Epidermal melanocyte (primary cell): Measurements from ENCODE around the gene CAMK2B.

Experiments
- DNase-seq: peaks from one replicate; pipeline ENCODE4 v3.0.0; 2011; ENCODE audit warnings: low spot score; ENCODE audit not compliant: insufficient read length

The CAMK2B gene

DNA sequence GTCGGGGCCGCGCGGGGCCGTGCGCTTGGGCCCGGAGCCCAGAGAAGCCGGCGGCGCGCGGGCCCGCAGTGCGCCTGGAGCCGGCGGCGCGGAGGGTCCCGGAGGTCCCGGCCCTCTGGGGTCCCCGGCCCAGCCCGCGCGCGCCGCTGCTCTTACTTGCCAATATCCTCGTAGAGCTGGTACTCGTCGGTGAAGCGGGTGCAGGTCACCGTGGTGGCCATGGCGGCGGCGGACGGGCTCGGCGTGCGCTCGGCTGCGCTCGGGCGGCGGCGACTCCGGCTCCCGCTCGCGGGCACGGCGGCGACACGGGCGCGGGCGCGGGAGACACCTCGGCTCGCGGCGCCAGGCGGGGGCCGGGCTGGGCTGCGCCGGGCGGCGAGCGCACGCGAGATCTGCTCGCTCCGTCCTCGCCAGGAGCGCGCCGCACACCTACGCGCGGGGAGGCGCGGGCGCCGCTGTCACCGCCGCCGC, at the start of gene CAMK2B:
Gene CAMK2B, minus strand, starts transcription at position 394 of the 471 bp plus-strand sequence. Its CDS starts 173 bp downstream, at position 221.
- no peak for DNase-seq

DNA sequence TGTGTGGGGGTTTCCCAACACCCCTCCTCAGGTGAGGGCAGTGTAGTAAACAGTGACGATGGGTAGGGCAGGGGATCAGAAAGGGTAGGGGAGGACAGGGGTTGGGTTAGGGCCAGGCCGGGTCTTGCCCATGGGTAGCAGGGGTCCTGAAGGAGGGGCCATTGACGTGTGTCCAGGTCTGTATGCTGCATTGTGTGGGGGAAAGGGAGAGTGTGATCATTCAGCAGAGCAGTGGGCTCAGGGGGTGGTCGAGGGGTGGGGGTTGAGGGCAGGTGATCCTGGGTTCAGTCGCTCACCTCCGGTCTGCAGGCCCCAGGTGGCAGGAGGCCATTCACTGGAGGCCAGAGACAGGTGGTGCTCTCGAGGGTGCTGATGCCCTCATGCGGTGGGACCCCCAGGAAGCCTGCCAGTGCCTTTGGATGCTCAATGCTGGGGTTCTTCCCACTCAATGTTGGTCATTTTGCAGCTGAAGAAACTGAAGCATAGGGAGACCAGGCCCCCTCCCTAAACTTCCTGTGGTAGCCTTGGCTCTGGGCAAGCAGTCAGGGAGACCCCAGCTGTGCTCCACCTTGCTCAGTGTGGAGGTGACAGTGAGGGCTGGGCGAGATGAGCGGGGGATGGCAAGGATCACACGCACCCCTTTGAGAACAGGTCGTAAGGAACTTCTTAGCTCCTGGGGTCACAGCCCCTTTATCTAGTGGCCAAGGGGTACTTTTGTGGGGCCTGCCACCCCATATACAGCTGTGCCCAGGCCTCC, 48.8 kb upstream of the CAMK2B start:
- no peak for DNase-seq

GRCh38 chr7:44373418-44373740, 48.0 kb upstream of the CAMK2B start:
- no peak for DNase-seq

DNA sequence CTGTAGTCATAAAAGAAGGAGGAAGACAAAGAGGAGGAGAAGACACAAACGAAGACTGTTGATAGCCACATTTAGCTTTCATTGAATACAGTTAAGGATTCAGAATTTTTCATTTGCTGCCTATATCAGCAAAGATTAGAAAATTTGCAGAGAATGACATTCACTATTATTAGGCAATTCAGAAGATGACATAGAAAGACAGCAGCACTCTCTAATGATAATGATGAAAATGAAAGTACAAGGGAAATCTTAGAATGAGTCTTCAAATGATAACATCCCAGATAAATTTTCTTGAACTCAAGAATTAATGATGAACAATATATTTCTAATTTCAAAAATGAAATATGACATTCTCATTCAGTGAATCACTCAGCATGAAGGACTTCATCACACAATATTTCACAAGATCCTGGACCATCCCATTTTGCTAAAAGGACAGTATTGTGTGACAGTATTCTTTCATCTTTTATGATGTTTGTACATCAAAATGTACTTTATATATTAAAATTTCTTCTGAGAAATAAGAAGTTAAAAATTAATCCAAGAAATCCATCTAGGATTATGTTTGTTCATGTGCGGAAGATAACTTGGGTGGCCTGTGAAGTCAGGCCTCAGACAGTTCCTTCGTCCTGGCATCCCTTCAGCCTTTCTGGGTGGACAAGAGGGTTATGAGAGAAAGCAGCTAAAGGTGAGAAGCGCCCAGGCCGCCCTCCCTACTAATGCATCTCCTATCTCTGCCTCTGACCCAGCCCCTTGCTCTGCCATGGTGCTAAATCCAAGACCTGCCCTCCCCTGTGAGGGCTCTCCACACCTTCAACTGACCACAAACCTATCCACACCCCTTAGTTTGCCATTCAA, 47.4 kb upstream of the CAMK2B start:
- DNase-seq = no peak

- DNase-seq = no peak
Measured at GRCh38 chr7:44368885-44369284, 43.5 kb upstream of the CAMK2B start.

DNA sequence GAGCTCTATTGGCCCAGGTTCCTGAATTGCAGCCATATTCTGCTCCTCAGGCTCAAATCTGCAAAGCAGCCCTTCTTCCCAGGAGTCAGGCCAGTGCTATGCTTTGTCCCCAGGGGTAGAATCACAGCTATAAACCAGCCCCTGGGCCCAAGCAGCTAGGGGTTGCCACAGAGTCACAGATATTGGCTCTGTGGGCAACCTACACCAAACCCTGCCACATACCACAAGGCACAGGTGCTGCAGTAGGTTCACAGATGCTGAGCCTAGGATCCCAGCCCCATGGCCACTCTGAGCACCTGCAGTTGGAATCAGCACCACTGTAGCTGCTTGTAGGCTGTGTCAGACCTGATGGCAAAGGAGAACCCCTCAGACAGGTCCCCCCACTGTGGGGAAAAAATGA, 43.1 kb upstream of the CAMK2B start:
- DNase-seq = no peak

GRCh38 chr7:44367475-44368043, 42.2 kb upstream of the CAMK2B start:
- no peak for DNase-seq

- DNase-seq = no peak
Measured at GRCh38 chr7:44366986-44367385, 41.6 kb upstream of the CAMK2B start.

GRCh38 chr7:44353668-44354067, 28.3 kb upstream of the CAMK2B start:
- no peak for DNase-seq

DNA sequence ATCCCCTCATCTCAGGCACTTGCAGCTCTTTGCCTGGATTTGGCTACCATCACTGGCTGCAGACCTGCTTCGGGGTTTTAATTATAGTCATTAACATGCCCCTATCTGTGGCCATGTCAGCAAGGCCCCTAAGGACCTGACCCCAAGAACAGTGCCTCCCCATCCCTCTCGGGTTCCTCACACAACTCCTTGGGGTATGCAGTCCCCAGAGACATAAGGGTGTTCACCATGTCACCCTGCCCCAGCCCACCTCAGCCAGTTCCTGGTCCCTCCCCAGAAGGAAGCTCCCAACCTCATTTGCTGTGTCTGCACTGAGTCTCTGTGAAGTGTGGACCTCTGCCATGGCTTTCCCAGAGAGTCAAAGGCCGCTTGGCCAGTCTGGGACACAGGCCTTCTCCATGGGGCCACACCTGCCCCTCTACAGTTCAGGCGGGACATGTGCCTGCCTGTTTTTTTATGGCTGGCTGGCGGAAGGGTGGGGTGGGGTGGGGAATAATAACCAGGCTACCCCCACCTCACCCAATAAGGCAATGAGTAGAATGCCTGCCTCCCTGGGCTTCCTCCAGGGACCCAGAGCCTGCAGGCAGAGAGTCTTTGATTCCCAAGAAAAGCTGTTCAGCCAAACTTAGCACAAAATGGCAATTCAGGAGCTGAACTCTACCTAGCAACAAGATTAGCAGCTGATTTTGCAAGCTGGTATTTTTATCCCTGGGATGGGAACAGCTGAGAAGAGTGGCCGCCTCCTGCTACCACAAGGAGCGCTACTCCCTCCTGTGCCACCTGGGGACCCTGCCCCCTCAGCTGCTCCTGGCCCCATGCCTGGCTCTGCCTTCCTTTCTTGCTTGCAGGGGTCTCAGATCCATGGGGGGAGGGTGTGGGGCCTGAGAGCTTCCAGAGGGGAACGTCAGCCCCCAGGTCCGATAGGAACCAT, 23.7 kb upstream of the CAMK2B start:
- DNase-seq = no peak

- DNase-seq = no peak
Measured at GRCh38 chr7:44348300-44348699, 22.9 kb upstream of the CAMK2B start.

DNA sequence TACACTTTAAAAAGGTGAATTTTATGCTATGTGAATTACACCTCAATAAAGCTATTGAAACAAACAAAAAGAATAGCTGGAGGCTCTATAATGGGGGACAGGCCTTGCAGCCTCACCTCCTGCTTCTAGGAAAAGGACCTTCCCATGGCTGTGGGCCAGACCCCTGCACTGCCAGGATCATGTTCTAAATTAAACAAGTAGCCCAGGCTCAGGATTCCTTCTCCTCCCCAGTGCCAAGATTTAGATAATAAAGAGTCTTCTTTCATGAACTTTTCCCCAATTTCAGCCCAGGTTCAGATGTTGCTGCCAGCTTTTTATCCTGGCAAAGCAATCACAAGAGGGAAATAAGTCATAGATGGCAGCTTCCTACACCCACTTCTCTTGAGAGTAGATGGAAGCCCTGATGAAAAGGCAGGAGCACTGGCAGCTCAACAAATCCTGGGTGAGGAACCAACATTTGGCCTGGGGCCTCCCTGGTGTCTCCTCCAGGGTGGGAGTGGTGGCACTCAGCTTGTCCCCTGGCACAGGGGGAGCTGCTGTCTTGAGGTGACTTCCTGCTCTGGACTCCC, 22.2 kb upstream of the CAMK2B start:
- DNase-seq = no peak

GRCh38 chr7:44346063-44346462, 20.7 kb upstream of the CAMK2B start:
- DNase-seq = no peak

- DNase-seq = no peak
Measured at GRCh38 chr7:44341401-44341800, 16.0 kb upstream of the CAMK2B start.

GRCh38 chr7:44338600-44338999, 13.2 kb upstream of the CAMK2B start:
- DNase-seq = no peak

GRCh38 chr7:44336491-44336890, 11.1 kb upstream of the CAMK2B start:
- DNase-seq = no peak

DNA sequence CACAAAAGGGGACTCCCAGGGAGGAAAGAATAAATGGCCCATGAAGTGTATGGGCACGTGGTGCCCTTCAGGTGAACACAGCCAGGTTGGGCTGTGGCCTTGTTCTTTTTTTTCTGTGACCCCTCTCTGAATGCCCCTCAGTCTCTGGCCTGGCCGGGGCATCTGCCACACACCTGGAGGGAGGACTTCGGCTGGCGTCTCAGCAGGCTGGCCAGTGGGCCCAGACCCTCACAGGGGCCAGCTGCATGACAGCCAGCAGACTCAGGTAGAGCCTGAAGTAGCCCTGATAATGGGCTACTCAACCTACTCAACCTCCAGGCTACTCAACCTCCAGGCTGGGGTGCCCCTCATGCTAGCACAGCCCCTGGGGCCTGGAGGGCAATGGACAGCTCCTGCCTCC, 9.8 kb upstream of the CAMK2B start:
- no peak for DNase-seq

DNA sequence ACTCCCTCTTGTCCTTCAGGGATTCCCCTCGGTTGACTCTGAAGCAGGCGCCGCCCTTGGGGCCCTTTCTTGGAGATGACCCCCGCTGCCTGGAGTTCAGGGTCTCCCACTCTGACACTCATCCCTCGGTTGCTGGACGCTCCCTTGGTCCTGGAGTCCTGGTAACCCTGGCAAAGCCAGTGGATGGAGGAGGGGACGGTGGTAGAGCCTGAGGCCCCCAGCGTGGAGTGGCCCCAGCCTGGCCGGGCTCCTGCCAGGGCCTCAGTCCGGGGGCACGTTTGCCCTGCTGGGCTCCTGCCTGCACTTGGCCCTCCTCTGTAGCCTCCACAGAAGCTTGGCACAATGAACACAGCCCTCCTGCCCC, 9.3 kb upstream of the CAMK2B start:
- no peak for DNase-seq

- DNase-seq = no peak
Measured at GRCh38 chr7:44333911-44334733, 8.7 kb upstream of the CAMK2B start.

DNA sequence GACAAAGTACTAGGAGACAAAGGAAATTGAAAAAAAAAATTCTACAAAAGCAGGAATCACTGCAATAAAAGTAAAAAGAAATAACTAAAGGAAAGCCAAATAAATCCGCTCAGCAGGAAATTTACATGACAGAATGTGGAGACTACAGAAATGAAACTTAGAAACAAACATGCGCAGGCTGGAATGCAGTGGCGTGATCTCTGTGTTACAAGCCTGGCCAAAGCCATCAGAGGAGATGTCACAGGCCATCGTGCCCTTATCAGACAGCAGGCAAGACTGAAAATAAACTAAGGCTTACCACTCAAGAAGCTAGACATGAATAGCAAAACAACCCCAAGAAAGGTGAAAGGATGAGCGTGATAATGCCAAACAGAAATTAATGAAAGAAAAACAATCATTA, 6.3 kb upstream of the CAMK2B start:
- DNase-seq = no peak
